HepG2 (cell line): ENCODE data around the gene APBA3. TPM values are rescaled to one million over a fixed set of nuclear protein-coding genes. Genes with fewer than 3 reads are reported as not detected.

Source experiments
- ATAC-seq: fragments of 200-7000 bp; cut with Tn5 transposase; 3 replicates; pipeline ENCODE4 v1.9.1; 2020; ENCODE audit warnings: mild to moderate bottlenecking, moderate library complexity
- BruUV-seq: library from RNA; stranded (reverse); fragments of 400-500 nt; replicated peaks from 2 replicates; lab custom pipeline; 2021; lab: Mats Ljungman, UMichigan
- CTCF ChIA-PET: fragments of 300-600 bp; formaldehyde crosslinking; extraction: SDS; loops from one replicate; lab custom pipeline; 2021; ENCODE audit warnings: low total read pairs, inconsistent platforms, low intra/inter-chr PET ratio; lab: Yijun Ruan, JAX
- POLR2A ChIA-PET: fragments of 350-600 bp; sonication (Branson Sonifier 250); formaldehyde crosslinking; loops from one replicate; lab custom pipeline; 2020; ENCODE audit warnings: antibody characterized with exemption, inconsistent platforms; lab: Yijun Ruan, JAX
- DNase-seq: peaks from one replicate; pipeline ENCODE4 v3.0.0-alpha.2; 2015; ENCODE audit warnings: low spot score
- FAIRE-seq: peaks from 3 replicates; lab custom pipeline; 2011; peaks lifted over from hg19 to GRCh38; lab: Jason Lieb, UNC
- H2AFZ ChIP-seq: one replicate; pipeline ENCODE4 v1.6.1; 2011; ENCODE audit warnings: low read length, inconsistent platforms
- H3K27ac ChIP-seq: fragments of 300-600 bp; 3 replicates; pipeline ENCODE4 v1.8.0; 2011; ENCODE audit warnings: mixed run types, mild to moderate bottlenecking, mixed read lengths, low read length, inconsistent platforms; ENCODE audit not compliant: insufficient read depth; ENCODE audit errors: extremely low read length
- H3K27me3 ChIP-seq, 2 experiments: fragments of 200-600 bp in 1 of 2; 2 replicates in 1 of 2; 3 replicates in 1 of 2; pipeline versions ENCODE4 v1.6.0 to v1.8.0; 2011; ENCODE audit warnings: low read length in 2 of 2, mild to moderate bottlenecking in 2 of 2, moderate library complexity in 2 of 2, inconsistent platforms in 1 of 2; ENCODE audit not compliant: insufficient read depth in 2 of 2, control insufficient read depth in 1 of 2
- H3K36me3 ChIP-seq, 2 experiments: fragments of 200-600 bp in 1 of 2; replicated peaks in 1 of 2; 2 replicates in 1 of 2; 3 replicates in 1 of 2; pipeline versions ENCODE4 v1.5.1 to v1.8.0; 2011; ENCODE audit warnings: low read length in 2 of 2, inconsistent platforms in 1 of 2; ENCODE audit not compliant: insufficient read depth in 2 of 2, control insufficient read depth in 1 of 2
- H3K4me1 ChIP-seq: 2 replicates; pipeline ENCODE4 v1.5.1; 2012; ENCODE audit warnings: low read length, inconsistent platforms; ENCODE audit not compliant: insufficient read depth
- H3K4me2 ChIP-seq: 2 replicates; pipeline ENCODE4 v1.6.0; 2011; ENCODE audit warnings: low read depth, low read length, inconsistent platforms
- H3K4me3 ChIP-seq, 3 experiments: fragments of 200-600 bp in 1 of 3; sonication (generic), shearing (Covaris generic) in 1 of 3; replicated peaks in 1 of 3; 2 replicates each; pipeline ENCODE4 v1.5.1; 2011 to 2016; ENCODE audit warnings: low read length in 3 of 3, inconsistent platforms in 2 of 3, low read depth in 2 of 3, mild to moderate bottlenecking in 2 of 3, control low read depth in 1 of 3, mixed read lengths in 1 of 3; ENCODE audit not compliant: insufficient read depth in 1 of 3
- H3K79me2 ChIP-seq: one replicate; pipeline ENCODE4 v1.6.1; 2011; ENCODE audit warnings: low read length, inconsistent platforms; ENCODE audit not compliant: insufficient read depth
- H3K9ac ChIP-seq: 2 replicates; pipeline ENCODE4 v1.6.0; 2011; ENCODE audit warnings: mild to moderate bottlenecking, low read depth, low read length, inconsistent platforms; ENCODE audit not compliant: insufficient read depth
- H3K9me3 ChIP-seq: 2 replicates; pipeline ENCODE4 v1.5.1; 2012; ENCODE audit warnings: mild to moderate bottlenecking, low read length
- H4K20me1 ChIP-seq: 2 replicates; pipeline ENCODE4 v1.6.0; 2011; ENCODE audit warnings: inconsistent platforms, mild to moderate bottlenecking, low read length, moderate library complexity; ENCODE audit not compliant: insufficient read depth
- FOXA1 ChIP-seq, 2 experiments: fragments of 450-650 bp in 1 of 2; sonication (generic) in 1 of 2; formaldehyde crosslinking in 1 of 2; IDR thresholded peaks; 2 replicates each; pipeline versions ENCODE4 v1.4.0 to v1.6.1; 2016 to 2020; ENCODE audit warnings: missing genetic modification reagents in 1 of 2
- HOXD1 ChIP-seq: sonication (generic); formaldehyde crosslinking; IDR thresholded peaks from 2 replicates; pipeline ENCODE4 v1.5.0; 2020; ENCODE audit warnings: missing genetic modification reagents
- JUN ChIP-seq: sonication (generic); formaldehyde crosslinking; IDR thresholded peaks from 2 replicates; pipeline ENCODE4 v1.4.0; 2020; ENCODE audit warnings: mild to moderate bottlenecking, missing genetic modification reagents
- NFKB2 ChIP-seq: sonication (generic); formaldehyde crosslinking; IDR thresholded peaks from 2 replicates; pipeline ENCODE4 v1.4.0; 2020; ENCODE audit warnings: missing genetic modification reagents, borderline replicate concordance
- ZNF282 ChIP-seq: fragments of 450-650 bp; IDR thresholded peaks from 2 replicates; pipeline ENCODE4 v1.6.1; 2018; ENCODE audit not compliant: partially characterized antibody
- ZNF30 ChIP-seq: sonication (generic); formaldehyde crosslinking; IDR thresholded peaks from 2 replicates; pipeline ENCODE4 v1.5.0; 2020; ENCODE audit warnings: mild to moderate bottlenecking, missing genetic modification reagents
- ZNF713 ChIP-seq: sonication (generic); formaldehyde crosslinking; IDR thresholded peaks from 2 replicates; pipeline ENCODE4 v1.4.0; 2020; ENCODE audit warnings: mild to moderate bottlenecking, missing genetic modification reagents
- ZNF766 ChIP-seq: sonication (generic); formaldehyde crosslinking; IDR thresholded peaks from 2 replicates; pipeline ENCODE4 v1.5.0; 2020; ENCODE audit warnings: missing genetic modification reagents, borderline replicate concordance
- WGBS: methylation state at CpG from one replicate; pipeline ENCODE4 v1.1.6; 2017; ENCODE audit warnings: low lambda C conversion rate; 5-methylcytosine and 5-hydroxymethylcytosine counted together
- in situ Hi-C: cut with HindIII; loops from 2 replicates; pipeline ENCODE4 v1.10.0; 2017; ENCODE audit warnings: low pct_unique_long_range_greater_than_20kb; ENCODE audit not compliant: extremely low pct_ligation_motif_present
- intact Hi-C: fragments of 100-400 bp; cut with micrococcal nuclease; formaldehyde crosslinking; loops from one replicate; pipeline ENCODE4 v1.10.0; 2022; ENCODE audit not compliant: unreplicated experiment
- polyA plus RNA-seq, 8 experiments: library from polyadenylated mRNA; depleted of rRNA in 3 of 8; stranded (reverse) in 7 of 8; unstranded in 1 of 8; fragments of >200 nt; fragmentation: Illumina TruSeq in 4 of 8; extraction: Trizol in 4 of 8; gene quantifications; 2 replicates each; pipeline versions ENCODE4 v1.2.1 to v1.2.3, GENCODE V29; 2011 to 2016; ENCODE audit warnings: low read depth in 4 of 8, missing spikeins in 1 of 8, mixed read lengths in 1 of 8; ENCODE audit not compliant: insufficient read depth in 1 of 8
- total RNA-seq, 5 experiments: library from RNA; depleted of rRNA; stranded (reverse); fragments of >200 nt; fragmentation: Illumina TruSeq; extraction: Trizol; gene quantifications; 2 replicates each; pipeline ENCODE4 v1.2.3, GENCODE V29; 2016; ENCODE audit warnings: low read depth in 1 of 5
- TF ChIP-seq, protein P1 (sequence below): sonication (generic); formaldehyde crosslinking; IDR thresholded peaks from 2 replicates; pipeline ENCODE4 v1.4.0; 2020; ENCODE audit warnings: missing genetic modification reagents
- TF ChIP-seq, protein P2 (sequence below): sonication (generic); formaldehyde crosslinking; conservative IDR thresholded peaks from 2 replicates; pipeline ENCODE4 v1.8.0; 2022; ENCODE audit warnings: low read depth, missing genetic modification reagents
- TF ChIP-seq, protein P3 (sequence below): sonication (generic); formaldehyde crosslinking; IDR thresholded peaks from 2 replicates; pipeline ENCODE4 v1.4.0; 2020; ENCODE audit warnings: missing genetic modification reagents, borderline replicate concordance
- TF ChIP-seq, protein P4 (sequence below), 2 experiments: sonication (generic) in 1 of 2; formaldehyde crosslinking in 1 of 2; IDR thresholded peaks; 2 replicates each; pipeline versions ENCODE4 v1.5.1 to v1.6.1; 2011 to 2020; ENCODE audit warnings: borderline replicate concordance in 1 of 2, low read depth in 1 of 2, low read length in 1 of 2, mild to moderate bottlenecking in 1 of 2, missing genetic modification reagents in 1 of 2, moderate library complexity in 1 of 2

APBA3 gene
- total and polyA plus RNA-seq, 2 of the 13 experiments (the other 11 are each of a cell fraction or from before 2014, with no cell fraction given), result 14.2 to 14.3 TPM

DNA sequence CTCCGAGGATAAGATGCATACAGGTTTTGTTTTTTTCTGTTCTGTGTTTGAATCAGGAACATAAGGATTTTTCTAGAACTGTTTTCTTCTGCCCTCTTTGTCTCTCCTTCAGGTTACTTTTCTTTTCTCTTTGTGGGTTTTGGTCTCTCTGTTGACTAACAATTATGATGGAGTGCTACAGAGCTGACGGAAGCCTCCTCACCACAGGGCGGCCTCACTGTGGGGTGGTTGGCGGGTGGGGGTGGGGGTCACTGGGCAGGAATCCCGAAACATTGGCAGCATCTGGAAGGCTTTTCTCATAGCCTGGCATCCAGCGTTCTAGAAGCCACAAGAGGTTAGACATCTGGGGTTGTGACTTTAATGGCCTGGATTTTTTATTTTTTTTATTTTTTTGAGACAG is 36.6 kb upstream of the APBA3 start:
- in situ Hi-C loops (no loop called here), intact Hi-C loops (no loop called here)
- TF ChIP-seq ZNF282 (no peak), NFKB2 (CRISPR knock-in tag) (no peak), ZNF713 (CRISPR knock-in tag) (no peak), HOXD1 (CRISPR knock-in tag) (no peak), ZNF30 (CRISPR knock-in tag) (no peak), ZNF766 (CRISPR knock-in tag) (no peak), JUN (CRISPR knock-in tag) (no peak), FOXA1 (IDR thresholded peaks at IDR 0.05) (no peak), FOXA1 (CRISPR knock-in tag; IDR thresholded peaks at IDR 0.05) (no peak)
- TF ChIP-seq, protein P1, sequence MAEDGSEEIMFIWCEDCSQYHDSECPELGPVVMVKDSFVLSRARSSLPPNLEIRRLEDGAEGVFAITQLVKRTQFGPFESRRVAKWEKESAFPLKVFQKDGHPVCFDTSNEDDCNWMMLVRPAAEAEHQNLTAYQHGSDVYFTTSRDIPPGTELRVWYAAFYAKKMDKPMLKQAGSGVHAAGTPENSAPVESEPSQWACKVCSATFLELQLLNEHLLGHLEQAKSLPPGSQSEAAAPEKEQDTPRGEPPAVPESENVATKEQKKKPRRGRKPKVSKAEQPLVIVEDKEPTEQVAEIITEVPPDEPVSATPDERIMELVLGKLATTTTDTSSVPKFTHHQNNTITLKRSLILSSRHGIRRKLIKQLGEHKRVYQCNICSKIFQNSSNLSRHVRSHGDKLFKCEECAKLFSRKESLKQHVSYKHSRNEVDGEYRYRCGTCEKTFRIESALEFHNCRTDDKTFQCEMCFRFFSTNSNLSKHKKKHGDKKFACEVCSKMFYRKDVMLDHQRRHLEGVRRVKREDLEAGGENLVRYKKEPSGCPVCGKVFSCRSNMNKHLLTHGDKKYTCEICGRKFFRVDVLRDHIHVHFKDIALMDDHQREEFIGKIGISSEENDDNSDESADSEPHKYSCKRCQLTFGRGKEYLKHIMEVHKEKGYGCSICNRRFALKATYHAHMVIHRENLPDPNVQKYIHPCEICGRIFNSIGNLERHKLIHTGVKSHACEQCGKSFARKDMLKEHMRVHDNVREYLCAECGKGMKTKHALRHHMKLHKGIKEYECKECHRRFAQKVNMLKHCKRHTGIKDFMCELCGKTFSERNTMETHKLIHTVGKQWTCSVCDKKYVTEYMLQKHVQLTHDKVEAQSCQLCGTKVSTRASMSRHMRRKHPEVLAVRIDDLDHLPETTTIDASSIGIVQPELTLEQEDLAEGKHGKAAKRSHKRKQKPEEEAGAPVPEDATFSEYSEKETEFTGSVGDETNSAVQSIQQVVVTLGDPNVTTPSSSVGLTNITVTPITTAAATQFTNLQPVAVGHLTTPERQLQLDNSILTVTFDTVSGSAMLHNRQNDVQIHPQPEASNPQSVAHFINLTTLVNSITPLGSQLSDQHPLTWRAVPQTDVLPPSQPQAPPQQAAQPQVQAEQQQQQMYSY (CRISPR knock-in tag), result no peak
- TF ChIP-seq, protein P2, sequence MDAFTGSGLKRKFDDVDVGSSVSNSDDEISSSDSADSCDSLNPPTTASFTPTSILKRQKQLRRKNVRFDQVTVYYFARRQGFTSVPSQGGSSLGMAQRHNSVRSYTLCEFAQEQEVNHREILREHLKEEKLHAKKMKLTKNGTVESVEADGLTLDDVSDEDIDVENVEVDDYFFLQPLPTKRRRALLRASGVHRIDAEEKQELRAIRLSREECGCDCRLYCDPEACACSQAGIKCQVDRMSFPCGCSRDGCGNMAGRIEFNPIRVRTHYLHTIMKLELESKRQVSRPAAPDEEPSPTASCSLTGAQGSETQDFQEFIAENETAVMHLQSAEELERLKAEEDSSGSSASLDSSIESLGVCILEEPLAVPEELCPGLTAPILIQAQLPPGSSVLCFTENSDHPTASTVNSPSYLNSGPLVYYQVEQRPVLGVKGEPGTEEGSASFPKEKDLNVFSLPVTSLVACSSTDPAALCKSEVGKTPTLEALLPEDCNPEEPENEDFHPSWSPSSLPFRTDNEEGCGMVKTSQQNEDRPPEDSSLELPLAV, result no peak
- TF ChIP-seq, protein P3, sequence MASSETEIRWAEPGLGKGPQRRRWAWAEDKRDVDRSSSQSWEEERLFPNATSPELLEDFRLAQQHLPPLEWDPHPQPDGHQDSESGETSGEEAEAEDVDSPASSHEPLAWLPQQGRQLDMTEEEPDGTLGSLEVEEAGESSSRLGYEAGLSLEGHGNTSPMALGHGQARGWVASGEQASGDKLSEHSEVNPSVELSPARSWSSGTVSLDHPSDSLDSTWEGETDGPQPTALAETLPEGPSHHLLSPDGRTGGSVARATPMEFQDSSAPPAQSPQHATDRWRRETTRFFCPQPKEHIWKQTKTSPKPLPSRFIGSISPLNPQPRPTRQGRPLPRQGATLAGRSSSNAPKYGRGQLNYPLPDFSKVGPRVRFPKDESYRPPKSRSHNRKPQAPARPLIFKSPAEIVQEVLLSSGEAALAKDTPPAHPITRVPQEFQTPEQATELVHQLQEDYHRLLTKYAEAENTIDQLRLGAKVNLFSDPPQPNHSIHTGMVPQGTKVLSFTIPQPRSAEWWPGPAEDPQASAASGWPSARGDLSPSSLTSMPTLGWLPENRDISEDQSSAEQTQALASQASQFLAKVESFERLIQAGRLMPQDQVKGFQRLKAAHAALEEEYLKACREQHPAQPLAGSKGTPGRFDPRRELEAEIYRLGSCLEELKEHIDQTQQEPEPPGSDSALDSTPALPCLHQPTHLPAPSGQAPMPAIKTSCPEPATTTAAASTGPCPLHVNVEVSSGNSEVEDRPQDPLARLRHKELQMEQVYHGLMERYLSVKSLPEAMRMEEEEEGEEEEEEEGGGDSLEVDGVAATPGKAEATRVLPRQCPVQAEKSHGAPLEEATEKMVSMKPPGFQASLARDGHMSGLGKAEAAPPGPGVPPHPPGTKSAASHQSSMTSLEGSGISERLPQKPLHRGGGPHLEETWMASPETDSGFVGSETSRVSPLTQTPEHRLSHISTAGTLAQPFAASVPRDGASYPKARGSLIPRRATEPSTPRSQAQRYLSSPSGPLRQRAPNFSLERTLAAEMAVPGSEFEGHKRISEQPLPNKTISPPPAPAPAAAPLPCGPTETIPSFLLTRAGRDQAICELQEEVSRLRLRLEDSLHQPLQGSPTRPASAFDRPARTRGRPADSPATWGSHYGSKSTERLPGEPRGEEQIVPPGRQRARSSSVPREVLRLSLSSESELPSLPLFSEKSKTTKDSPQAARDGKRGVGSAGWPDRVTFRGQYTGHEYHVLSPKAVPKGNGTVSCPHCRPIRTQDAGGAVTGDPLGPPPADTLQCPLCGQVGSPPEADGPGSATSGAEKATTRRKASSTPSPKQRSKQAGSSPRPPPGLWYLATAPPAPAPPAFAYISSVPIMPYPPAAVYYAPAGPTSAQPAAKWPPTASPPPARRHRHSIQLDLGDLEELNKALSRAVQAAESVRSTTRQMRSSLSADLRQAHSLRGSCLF (CRISPR knock-in tag), result no peak
- TF ChIP-seq, protein P4, sequence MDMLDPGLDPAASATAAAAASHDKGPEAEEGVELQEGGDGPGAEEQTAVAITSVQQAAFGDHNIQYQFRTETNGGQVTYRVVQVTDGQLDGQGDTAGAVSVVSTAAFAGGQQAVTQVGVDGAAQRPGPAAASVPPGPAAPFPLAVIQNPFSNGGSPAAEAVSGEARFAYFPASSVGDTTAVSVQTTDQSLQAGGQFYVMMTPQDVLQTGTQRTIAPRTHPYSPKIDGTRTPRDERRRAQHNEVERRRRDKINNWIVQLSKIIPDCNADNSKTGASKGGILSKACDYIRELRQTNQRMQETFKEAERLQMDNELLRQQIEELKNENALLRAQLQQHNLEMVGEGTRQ (IDR thresholded peaks at IDR 0.05; ENCODE audit: low read depth, low read length), result no peak
- TF ChIP-seq, protein P4 (CRISPR knock-in tag; IDR thresholded peaks at IDR 0.05; ENCODE audit: borderline replicate concordance), result no peak
- CTCF ChIA-PET, result no interaction called here
- 22% methylated on average over 6 of the region's 6 CpGs for WGBS
- Histone ChIP-seq H3K9ac (no peak overlapping the region), H4K20me1 (no peaks in the 10 kb centered on the region), H3K36me3 (no peaks in the 10 kb centered on the region), H3K4me2 (no peak overlapping the region), H2AFZ (no peak overlapping the region), H3K4me3 (no peak overlapping the region), H3K4me1 (no peaks in the 10 kb centered on the region), H3K27me3 (peaks cover 4 to 18% of the 10 kb centered on the region in 2 experiments), H3K27ac (no peak overlapping the region), H3K79me2 (no peaks in the 10 kb centered on the region), H3K9me3 (no peaks in the 10 kb centered on the region)
- ATAC-seq (no peak), DNase-seq (no peak), FAIRE-seq (no peak)
- POLR2A ChIA-PET, result no interaction called here
- BruUV-seq, result no TSS peak
